Fibroblast of pulmonary artery (primary cell): ENCODE results near the gene COL6A3.

ENCODE experiments used
- DNase-seq: peaks from one replicate; pipeline ENCODE4 v3.0.0-alpha.2; 2010; ENCODE audit warnings: low read depth
- H3K4me3 ChIP-seq: replicated peaks from 2 replicates; pipeline ENCODE4 v1.5.1; 2011; ENCODE audit warnings: low read depth, mild to moderate bottlenecking, control low read depth, low read length, moderate library complexity
- CTCF ChIP-seq: IDR thresholded peaks from 2 replicates; pipeline ENCODE4 v1.5.1; 2011; ENCODE audit warnings: mild to moderate bottlenecking, control low read depth, low read length, inconsistent platforms; ENCODE audit errors: missing control alignments

The COL6A3 gene

GRCh38 chr2:237300739-237301138, 113.2 kb downstream of the COL6A3 start:
- no peak for TF ChIP-seq CTCF
- no peak for DNase-seq
- no peak overlapping the region for H3K4me3 ChIP-seq

GRCh38 chr2:237299906-237300305, 114.1 kb downstream of the COL6A3 start:
- TF ChIP-seq CTCF, result no peak
- peak; percentile 91 for DNase-seq
- H3K4me3 ChIP-seq, result no peak overlapping the region

GRCh38 chr2:237298151-237299118, 115.5 kb downstream of the COL6A3 start:
- no peak overlapping the region for H3K4me3 ChIP-seq
- no peak for DNase-seq
- TF ChIP-seq CTCF, result no peak

GRCh38 chr2:237297421-237298150, 116.4 kb downstream of the COL6A3 start:
- no peak for DNase-seq
- no peak for TF ChIP-seq CTCF
- no peak overlapping the region for H3K4me3 ChIP-seq

- DNase-seq, result no peak
- TF ChIP-seq CTCF, result no peak
- no peak overlapping the region for H3K4me3 ChIP-seq
Observed at GRCh38 chr2:237296756-237297155, 117.2 kb downstream of the COL6A3 start.

GRCh38 chr2:237295889-237296480, 118.0 kb downstream of the COL6A3 start:
- no peak for DNase-seq
- H3K4me3 ChIP-seq, result no peak overlapping the region
- TF ChIP-seq CTCF, result no peak
